GM20000 (cell line): Measurements from ENCODE around the gene RANBP1.

ENCODE experiments used
- DNase-seq: peaks from one replicate; pipeline ENCODE4 v3.0.0; 2012; ENCODE audit warnings: low spot score
- CTCF ChIP-seq: IDR thresholded peaks from 2 replicates; pipeline ENCODE4 v1.5.1; 2012; ENCODE audit warnings: mild to moderate bottlenecking, control low read depth; ENCODE audit errors: extremely low read depth, missing control alignments

The RANBP1 gene

GRCh38 chr22:20106205-20106848 lies 9.6 kb upstream of the RANBP1 start:
- no peak for TF ChIP-seq CTCF
- DNase-seq, result no peak

GRCh38 chr22:20106849-20107237 lies 9.1 kb upstream of the RANBP1 start:
- DNase-seq, result no peak
- no peak for TF ChIP-seq CTCF

GRCh38 chr22:20107471-20107901 lies 8.4 kb upstream of the RANBP1 start:
- TF ChIP-seq CTCF, result no peak
- no peak for DNase-seq

GRCh38 chr22:20107951-20108756 lies 7.8 kb upstream of the RANBP1 start:
- DNase-seq, result no peak
- no peak for TF ChIP-seq CTCF

- TF ChIP-seq CTCF, result no peak
Measured at GRCh38 chr22:20108757-20109230, 7.1 kb upstream of the RANBP1 start.

GRCh38 chr22:20109411-20110358 lies 6.2 kb upstream of the RANBP1 start:
- no peak for TF ChIP-seq CTCF
- no peak for DNase-seq

More at GRCh38 chr22:20108757-20109230, 7.1 kb upstream of the RANBP1 start:
- DNase-seq, result no peak
